K562 (cell line): ENCODE results near the gene ATP10B. TPM values are rescaled to one million over a fixed set of nuclear protein-coding genes. Genes with fewer than 3 reads are reported as not detected.

Experiments
- ATAC-seq: fragments of 200-7000 bp; cut with Tn5 transposase; 3 replicates; pipeline ENCODE4 v1.9.1; 2020; ENCODE audit warnings: moderate library complexity
- BruUV-seq: library from RNA; stranded (reverse); fragments of 400-500 nt; replicated peaks from 2 replicates; lab custom pipeline; 2021; lab: Mats Ljungman, UMichigan
- CTCF ChIA-PET: fragments of 300-600 bp; formaldehyde crosslinking; extraction: SDS; loops from one replicate; lab custom pipeline; 2021; ENCODE audit warnings: low intra/inter-chr PET ratio; lab: Yijun Ruan, JAX
- POLR2A ChIA-PET: fragments of 300-600, 350-650 bp; sonication (Branson Sonifier 250); formaldehyde crosslinking; extraction: SDS; loops from one replicate; lab custom pipeline; 2021; ENCODE audit warnings: antibody characterized with exemption, inconsistent platforms; lab: Yijun Ruan, JAX
- DNase-seq, 4 experiments: peaks; one replicate each; pipeline versions ENCODE4 v3.0.0 to v3.0.0-alpha.2; 2011 to 2018; ENCODE audit warnings: low spot score in 3 of 4, mixed read lengths in 3 of 4; ENCODE audit errors: extremely low read depth in 1 of 4
- FAIRE-seq: peaks from 2 replicates; lab custom pipeline; 2011; peaks lifted over from hg19 to GRCh38; lab: Jason Lieb, UNC
- H2AFZ ChIP-seq: 2 replicates; pipeline ENCODE4 v1.6.0; 2011; ENCODE audit warnings: low read depth, low read length, control low read depth, inconsistent platforms
- H3K27ac ChIP-seq: fragments of 200-600 bp; 3 replicates; pipeline ENCODE4 v1.8.0; 2011; ENCODE audit warnings: low read depth, mild to moderate bottlenecking, control low read depth, inconsistent platforms, low read length, moderate library complexity, mixed read lengths; ENCODE audit errors: extremely low read depth
- H3K27me3 ChIP-seq, 2 experiments: fragments of 300-600 bp in 1 of 2; 2 replicates in 1 of 2; 3 replicates in 1 of 2; pipeline versions ENCODE4 v1.6.0 to v1.8.0; 2011; ENCODE audit warnings: inconsistent platforms in 2 of 2, low read length in 2 of 2, mild to moderate bottlenecking in 1 of 2, mixed read lengths in 1 of 2, moderate library complexity in 1 of 2; ENCODE audit not compliant: control insufficient read depth in 2 of 2, insufficient read depth in 2 of 2
- H3K36me3 ChIP-seq: fragments of 300-600 bp; 3 replicates; pipeline ENCODE4 v1.8.0; 2011; ENCODE audit warnings: mild to moderate bottlenecking, low read length, inconsistent platforms; ENCODE audit not compliant: control insufficient read depth, insufficient read depth
- H3K4me1 ChIP-seq, 2 experiments: fragments of 200-600 bp in 1 of 2; replicated peaks in 1 of 2; 2 replicates in 1 of 2; 3 replicates in 1 of 2; pipeline versions ENCODE4 v1.5.1 to v1.8.0; 2011; ENCODE audit warnings: inconsistent platforms in 2 of 2, low read length in 2 of 2, mild to moderate bottlenecking in 1 of 2, mixed read lengths in 1 of 2, moderate library complexity in 1 of 2; ENCODE audit not compliant: control insufficient read depth in 2 of 2, insufficient read depth in 2 of 2
- H3K4me2 ChIP-seq: 2 replicates; pipeline ENCODE4 v1.6.1; 2011; ENCODE audit warnings: low read length, control low read depth, inconsistent platforms, mixed read lengths; ENCODE audit not compliant: insufficient read depth
- H3K4me3 ChIP-seq: fragments of 200-600 bp; sonication (generic), shearing (Covaris generic); 2 replicates; pipeline ENCODE4 v1.5.1; 2016; ENCODE audit warnings: control low read depth, inconsistent platforms
- H3K79me2 ChIP-seq: fragments of 200-600 bp; 3 replicates; pipeline ENCODE4 v1.8.0; 2011; ENCODE audit warnings: low read length, inconsistent platforms; ENCODE audit not compliant: control insufficient read depth, insufficient read depth
- H3K9ac ChIP-seq, 2 experiments: 2 replicates each; pipeline versions ENCODE4 v1.6.0 to v1.6.1; 2011; ENCODE audit warnings: low read depth in 2 of 2, low read length in 2 of 2, control low read depth in 1 of 2, inconsistent platforms in 1 of 2, mild to moderate bottlenecking in 1 of 2, mixed read lengths in 1 of 2; ENCODE audit not compliant: insufficient read depth in 1 of 2
- H3K9me1 ChIP-seq: one replicate; pipeline ENCODE4 v1.6.0; 2011; ENCODE audit warnings: inconsistent platforms, mild to moderate bottlenecking, low read length, moderate library complexity; ENCODE audit not compliant: control insufficient read depth, insufficient read depth
- H3K9me3 ChIP-seq: replicated peaks from 2 replicates; pipeline ENCODE4 v1.5.1; 2011; ENCODE audit warnings: low read depth, low read length, inconsistent platforms; ENCODE audit not compliant: control insufficient read depth, insufficient read depth
- H4K20me1 ChIP-seq: replicated peaks from 2 replicates; pipeline ENCODE4 v1.6.1; 2011; ENCODE audit warnings: low read length, inconsistent platforms, mixed read lengths; ENCODE audit not compliant: control insufficient read depth, insufficient read depth
- ELF4 ChIP-seq: fragments of 450-650 bp; formaldehyde crosslinking; IDR thresholded peaks from 2 replicates; pipeline ENCODE4 v1.4.0; 2022; ENCODE audit warnings: missing genetic modification characterization
- EWSR1 ChIP-seq: fragments of 450-650 bp; IDR thresholded peaks from 2 replicates; pipeline ENCODE4 v1.6.1; 2018; ENCODE audit warnings: borderline replicate concordance, mild to moderate bottlenecking, low read depth, moderate library complexity; ENCODE audit not compliant: partially characterized antibody
- FOXK1 ChIP-seq: sonication (generic); formaldehyde crosslinking; IDR thresholded peaks from 2 replicates; pipeline ENCODE4 v1.8.0; 2022; ENCODE audit warnings: missing genetic modification reagents, mild to moderate bottlenecking, borderline replicate concordance
- FOXP1 ChIP-seq: sonication (generic); formaldehyde crosslinking; IDR thresholded peaks from 2 replicates; pipeline ENCODE4 v1.8.0; 2022; ENCODE audit warnings: mild to moderate bottlenecking, missing genetic modification reagents
- HBP1 ChIP-seq: fragments of 450-650 bp; formaldehyde crosslinking; IDR thresholded peaks from 2 replicates; pipeline ENCODE4 v1.4.0; 2022; ENCODE audit warnings: missing genetic modification characterization
- MYC ChIP-seq, 2 experiments: fragments of 250-450 bp in 1 of 2; sonication (Bioruptor Pico) in 1 of 2; IDR thresholded peaks; 2 replicates each; pipeline versions ENCODE4 v1.5.1 to v1.6.1; 2012 to 2021; ENCODE audit warnings: low read depth in 2 of 2, borderline replicate concordance in 1 of 2, improper control_type of control experiment in 1 of 2, low read length in 1 of 2, mild to moderate bottlenecking in 1 of 2, moderate library complexity in 1 of 2
- USF1 ChIP-seq: sonication (generic); formaldehyde crosslinking; IDR thresholded peaks from 2 replicates; pipeline ENCODE4 v1.9.0; 2022; ENCODE audit warnings: mild to moderate bottlenecking, missing genetic modification reagents
- ZBTB43 ChIP-seq: sonication (generic); formaldehyde crosslinking; IDR thresholded peaks from 2 replicates; pipeline ENCODE4 v1.8.0; 2023; ENCODE audit warnings: mild to moderate bottlenecking, missing genetic modification reagents
- ZNF584 ChIP-seq: fragments of 200-800 bp; sonication (Bioruptor generic); IDR thresholded peaks from 2 replicates; pipeline ENCODE4 v1.6.1; 2016; ENCODE audit warnings: low read depth, mild to moderate bottlenecking, missing genetic modification characterization, missing compliant biosample characterization
- WGBS: fragments of 100-300 bp; shearing (Covaris generic); methylation state at CpG from one replicate; pipeline ENCODE4 v1.1.6; 2016; ENCODE audit warnings: low coverage, mixed read lengths; ENCODE audit not compliant: insufficient coverage; ENCODE audit errors: missing lambda C conversion rate; 5-methylcytosine and 5-hydroxymethylcytosine counted together
- in situ Hi-C: fragments of 300-500 bp; cut with MboI; formaldehyde crosslinking; loops from 4 replicates; pipeline ENCODE4 v1.15.0; 2018; ENCODE audit warnings: inconsistent platforms, mixed read lengths
- intact Hi-C: fragments of 100-400 bp; cut with micrococcal nuclease; formaldehyde crosslinking; loops from 2 replicates; pipeline ENCODE4 v1.14.2; 2022
- polyA plus RNA-seq, 8 experiments: library from polyadenylated mRNA; depleted of rRNA in 4 of 8; stranded (reverse) in 5 of 8; unstranded in 3 of 8; fragments of >200 nt; fragmentation: Nextera tagmentation in 2 of 8; fragmentation: Illumina TruSeq in 1 of 8; extraction: Ambion mirVana in 2 of 8; extraction: Trizol in 1 of 8; gene quantifications; 2 replicates each; pipeline versions ENCODE4 v1.2.1 to v1.2.3, GENCODE V29; 2011 to 2014; ENCODE audit warnings: inconsistent platforms in 1 of 8, missing spikeins in 1 of 8
- total RNA-seq, 7 experiments: library from RNA; depleted of rRNA in 6 of 7; stranded (reverse); fragments of >200 nt in 6 of 7; fragmentation: Illumina TruSeq in 2 of 7; extraction: Trizol in 2 of 7; gene quantifications; 2 replicates each; pipeline versions ENCODE4 v1.2.1 to v1.2.3, GENCODE V29; 2011 to 2021; ENCODE audit warnings: low replicate concordance in 1 of 7

ATP10B gene
- total and polyA plus RNA-seq, 9 of the 15 experiments (the other 6 are each of a cell fraction or from before 2014, with no cell fraction given), result 0.04 TPM; not detected in 8

GRCh38 chr5:160850421-160850820 is 1.6 kb downstream of the ATP10B start (continued):
- TF ChIP-seq HBP1 (CRISPR knock-in tag), result no peak
- no peak for TF ChIP-seq EWSR1
- no peak for TF ChIP-seq ZNF584 (CRISPR knock-in tag)
- no peak for TF ChIP-seq FOXP1 (CRISPR knock-in tag)
- no peak for TF ChIP-seq USF1 (CRISPR knock-in tag)

- Histone ChIP-seq H3K4me1 (no peaks in the 10 kb centered on the region), H3K4me3 (no peak overlapping the region), H3K4me2 (no peak overlapping the region), H3K9me1 (no peaks in the 10 kb centered on the region), H4K20me1 (no peaks in the 10 kb centered on the region), H3K9ac (no peak overlapping the region), H3K27me3 (no peaks in the 10 kb centered on the region), H3K79me2 (no peaks in the 10 kb centered on the region), H2AFZ (no peak overlapping the region), H3K27ac (no peak overlapping the region), H3K9me3 (no peaks in the 10 kb centered on the region), H3K36me3 (no peaks in the 10 kb centered on the region)
- ChIA-PET POLR2A (no interaction called here), CTCF (no interaction called here)
- WGBS, result under 1% methylated on average over 5 of the region's 5 CpGs
- DNase-seq, result no peak
- intact Hi-C loops, result no loop called here
- FAIRE-seq, result no peak
- in situ Hi-C loops, result no loop called here
- ATAC-seq, result no peak
- TF ChIP-seq MYC (IDR thresholded peaks at IDR 0.05; ENCODE audit: low read depth, low read length), result no peak
- TF ChIP-seq MYC (CRISPR knock-in tag; IDR thresholded peaks at IDR 0.05; ENCODE audit: borderline replicate concordance, low read depth), result no peak
- no peak for TF ChIP-seq ELF4
- TF ChIP-seq FOXK1 (CRISPR knock-in tag), result no peak
- TF ChIP-seq ZBTB43 (CRISPR knock-in tag), result no peak
- no TSS peak for BruUV-seq
These were observed 4.4 kb downstream of the ATP10B start for GRCh38 chr5:160847526-160848085.
